ENCODE measurements around the gene AKR1E2.

GRCh38 chr10:4780091-4780490 is 45.9 kb upstream of the AKR1E2 start:
- TF ChIP-seq CTCF (conservative IDR thresholded peaks at IDR 0.05; ENCODE audit: low read depth, low read length) (no peak), EZH2 (IDR thresholded peaks at IDR 0.05; ENCODE audit: low read length, unreplicated experiment) (no peak), EZH2phosphoT487 (IDR thresholded peaks at IDR 0.05; ENCODE audit: borderline replicate concordance, low read length) (no peak)

All from PC-3 (cell line).